Measurements from ENCODE around the gene PDCD4. TPM values are rescaled to one million over a fixed set of nuclear protein-coding genes. Genes with fewer than 3 reads are reported as not detected.
A peak's percentile ranks its signal among the peaks of the same experiment; 100 is the strongest.

Gene PDCD4
- total and polyA plus RNA-seq, 2 donors (not counting 3 experiments of a cell fraction or from before 2014, with no cell fraction given): 14.4 to 47.9 TPM

DNA sequence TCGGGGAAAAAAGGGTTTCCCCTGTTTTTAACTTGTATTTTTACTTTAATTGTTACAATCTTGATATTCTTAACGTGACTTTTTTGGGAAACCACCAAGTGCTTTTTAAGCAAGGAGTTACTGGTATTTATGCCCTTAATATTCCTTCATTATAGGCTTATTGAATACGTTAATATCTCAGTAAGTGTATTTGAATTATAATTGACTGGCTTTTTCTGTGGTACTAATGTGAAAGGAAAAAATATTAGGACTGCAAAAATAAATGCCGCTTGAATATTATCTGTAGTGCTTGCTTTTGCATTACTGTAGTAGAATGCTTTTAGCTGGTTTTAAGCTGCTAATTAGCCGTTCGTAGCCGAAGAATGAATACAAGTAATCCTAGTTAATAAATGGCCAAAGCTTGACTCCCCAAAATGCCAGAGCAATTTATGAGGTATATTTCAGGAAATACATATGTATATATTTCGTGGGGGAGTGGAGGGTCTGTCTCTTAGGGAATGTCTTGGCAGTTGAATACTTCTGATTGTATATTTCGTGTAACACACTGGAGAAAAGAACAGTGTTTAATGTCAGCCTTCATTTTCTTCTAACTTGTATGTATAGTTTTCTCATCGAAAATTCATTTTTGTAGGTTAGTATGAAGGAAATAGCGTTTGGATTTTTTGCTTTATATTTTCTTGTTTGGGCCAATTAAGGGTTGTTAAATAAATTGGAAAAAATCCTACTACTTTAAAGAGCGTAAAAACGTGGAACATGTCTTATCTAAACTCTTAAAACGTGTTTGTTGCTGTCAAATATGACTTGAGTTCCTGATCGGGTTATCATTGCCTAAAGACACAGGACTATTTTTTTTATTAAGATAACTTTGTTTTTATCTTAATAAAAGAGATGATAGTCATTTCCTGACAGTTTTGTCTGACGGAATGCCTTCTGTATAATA lies 1.5 kb downstream of the PDCD4 start:
- intact Hi-C loops (cut with micrococcal nuclease) (loop anchor here (1.0 to 5.0 kb wide), 4 partner anchors 70 to 566 kb away; no protein-coding TSS in a partner anchor), dilution Hi-C loops (cut with MboI; ENCODE audit: extremely low pct_ligation_motif_present, low sequenced_read_pairs) (no loop called here)
- Histone ChIP-seq H3K36me3 (ENCODE audit: control insufficient read depth in 2 of 2, extremely low read depth in 1 of 2, insufficient read depth in 2 of 2, low read length in 2 of 2) (no peaks in the 10 kb centered on the region), H3K9ac (replicated peaks; ENCODE audit: extremely low read depth, insufficient read depth, low read length) (peak overlapping the region; percentile 81), H3K9me3 (replicated peaks; ENCODE audit: control insufficient read depth, insufficient read depth, low read length) (no peaks in the 10 kb centered on the region), H3K27ac (ENCODE audit: insufficient read depth, low read depth, low read length) (peak overlapping the region; percentile 57), H3K4me3 (replicated peaks in 1 of 3; ENCODE audit: insufficient read depth in 1 of 3, low read depth in 1 of 3, low read length in 3 of 3) (peak overlapping the region; percentile 55 to 96 (median 85)), H4K20me1 (replicated peaks; ENCODE audit: control insufficient read depth, extremely low read depth, insufficient read depth, low read length) (no peaks in the 10 kb centered on the region), H3K9me1 (replicated peaks; ENCODE audit: control insufficient read depth, extremely low read depth, insufficient read depth, low read length) (no peaks in the 10 kb centered on the region), H3K4me1 (ENCODE audit: control insufficient read depth, extremely low read depth, insufficient read depth, low read length) (peaks cover 21% of the 10 kb centered on the region), H3K79me2 (ENCODE audit: control insufficient read depth, insufficient read depth, low read length) (no peaks in the 10 kb centered on the region), H2AFZ (ENCODE audit: low read depth, low read length) (peak overlapping the region; percentile 91), H3K4me2 (ENCODE audit: insufficient read depth, low read length) (peak overlapping the region; percentile 99), H3K27me3 (ENCODE audit: control insufficient read depth in 2 of 2, insufficient read depth in 2 of 2, low read length in 2 of 2) (peaks cover 0 to 3% of the 10 kb centered on the region in 2 experiments)
- POLR2A ChIA-PET: no interaction called here
- BruUV-seq (replicated peaks): TSS peak; percentile 24
- no peak for TF ChIP-seq EZH2 (IDR thresholded peaks at IDR 0.05; ENCODE audit: borderline replicate concordance, low read depth, low read length, severe bottlenecking)
- no peak for TF ChIP-seq MYC (IDR thresholded peaks at IDR 0.05; ENCODE audit: low read depth, low read length)
- TF ChIP-seq GATA2 (IDR thresholded peaks at IDR 0.05; ENCODE audit: insufficient read depth, insufficient read length, low read depth, low read length): no peak
- TF ChIP-seq, protein P1, sequence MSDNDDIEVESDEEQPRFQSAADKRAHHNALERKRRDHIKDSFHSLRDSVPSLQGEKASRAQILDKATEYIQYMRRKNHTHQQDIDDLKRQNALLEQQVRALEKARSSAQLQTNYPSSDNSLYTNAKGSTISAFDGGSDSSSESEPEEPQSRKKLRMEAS (IDR thresholded peaks at IDR 0.05; ENCODE audit: insufficient read depth, insufficient read length): no peak
- no peak for TF ChIP-seq CTCF (IDR thresholded peaks at IDR 0.05; ENCODE audit: extremely low read depth in 1 of 2, insufficient read depth in 1 of 2, low read depth in 1 of 2, low read length in 2 of 2)
- TF ChIP-seq POLR2A (IDR thresholded peaks at IDR 0.05; ENCODE audit: low read depth, low read length): no peak
- TF ChIP-seq POLR2AphosphoS5 (IDR thresholded peaks at IDR 0.05; ENCODE audit: insufficient read depth, low read depth, low read length): no peak
- TF ChIP-seq FOS (IDR thresholded peaks at IDR 0.05; ENCODE audit: borderline replicate concordance, insufficient read depth, low read length): no peak
- no peak for TF ChIP-seq JUN (IDR thresholded peaks at IDR 0.05; ENCODE audit: borderline replicate concordance, insufficient read depth, insufficient read length, low read depth)
- FAIRE-seq (no peak), DNase-seq (ENCODE audit: low read depth, low spot score) (peak; percentile 12)
- CTCF ChIA-PET: interaction anchor here (0.6 to 1.8 kb wide), 8 partner anchors 9 to 185 kb away, joined by 3 to 9 read pairs (median 4); no protein-coding TSS in a partner anchor

Measured in endothelial cell of umbilical vein (primary cell).